ENCODE measurements around the gene IGSF21.

IGSF21 gene

DNA sequence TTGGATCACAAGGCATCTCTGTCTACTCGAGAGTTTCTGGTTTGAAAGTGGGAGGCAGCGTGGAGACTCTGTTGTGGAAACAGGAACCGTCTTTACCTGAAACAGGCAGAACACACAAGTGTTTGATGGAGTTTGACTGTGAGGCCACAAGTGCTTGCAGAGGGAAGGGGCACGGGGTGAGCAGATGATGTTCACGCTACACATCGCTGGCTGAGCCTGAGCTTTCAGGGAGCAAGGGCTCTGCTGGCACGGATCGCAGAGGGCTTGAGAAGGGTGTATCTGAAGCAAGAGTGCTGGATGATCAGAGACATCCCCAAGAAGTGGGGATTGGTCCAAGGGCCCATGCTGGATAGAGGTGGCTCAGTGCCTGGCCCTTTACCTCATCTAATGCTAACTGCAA, 59.3 kb downstream of the IGSF21 start:
- TF ChIP-seq, protein P1, sequence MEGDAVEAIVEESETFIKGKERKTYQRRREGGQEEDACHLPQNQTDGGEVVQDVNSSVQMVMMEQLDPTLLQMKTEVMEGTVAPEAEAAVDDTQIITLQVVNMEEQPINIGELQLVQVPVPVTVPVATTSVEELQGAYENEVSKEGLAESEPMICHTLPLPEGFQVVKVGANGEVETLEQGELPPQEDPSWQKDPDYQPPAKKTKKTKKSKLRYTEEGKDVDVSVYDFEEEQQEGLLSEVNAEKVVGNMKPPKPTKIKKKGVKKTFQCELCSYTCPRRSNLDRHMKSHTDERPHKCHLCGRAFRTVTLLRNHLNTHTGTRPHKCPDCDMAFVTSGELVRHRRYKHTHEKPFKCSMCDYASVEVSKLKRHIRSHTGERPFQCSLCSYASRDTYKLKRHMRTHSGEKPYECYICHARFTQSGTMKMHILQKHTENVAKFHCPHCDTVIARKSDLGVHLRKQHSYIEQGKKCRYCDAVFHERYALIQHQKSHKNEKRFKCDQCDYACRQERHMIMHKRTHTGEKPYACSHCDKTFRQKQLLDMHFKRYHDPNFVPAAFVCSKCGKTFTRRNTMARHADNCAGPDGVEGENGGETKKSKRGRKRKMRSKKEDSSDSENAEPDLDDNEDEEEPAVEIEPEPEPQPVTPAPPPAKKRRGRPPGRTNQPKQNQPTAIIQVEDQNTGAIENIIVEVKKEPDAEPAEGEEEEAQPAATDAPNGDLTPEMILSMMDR (IDR thresholded peaks at IDR 0.05; ENCODE audit: low read depth, low read length) = no peak
- H3K4me3 ChIP-seq (replicated peaks in 1 of 2; ENCODE audit: low read depth in 2 of 2, low read length in 2 of 2) = no peak overlapping the region
- no peak for DNase-seq (ENCODE audit: low read depth in 2 of 2)

GRCh38 chr1:18170444-18170843, 62.8 kb downstream of the IGSF21 start:
- H3K4me3 ChIP-seq (replicated peaks in 1 of 2; ENCODE audit: low read depth in 2 of 2, low read length in 2 of 2) = no peak overlapping the region
- TF ChIP-seq, protein P1 (IDR thresholded peaks at IDR 0.05; ENCODE audit: low read depth, low read length) = no peak
- DNase-seq (ENCODE audit: low read depth in 2 of 2) = no peak

- TF ChIP-seq, protein P1 (IDR thresholded peaks at IDR 0.05; ENCODE audit: low read depth, low read length) = no peak
- no peak overlapping the region for H3K4me3 ChIP-seq (replicated peaks in 1 of 2; ENCODE audit: low read depth in 2 of 2, low read length in 2 of 2)
- DNase-seq (ENCODE audit: low read depth in 2 of 2) = no peak
Observed at GRCh38 chr1:18174037-18174436, 66.4 kb downstream of the IGSF21 start.

DNA sequence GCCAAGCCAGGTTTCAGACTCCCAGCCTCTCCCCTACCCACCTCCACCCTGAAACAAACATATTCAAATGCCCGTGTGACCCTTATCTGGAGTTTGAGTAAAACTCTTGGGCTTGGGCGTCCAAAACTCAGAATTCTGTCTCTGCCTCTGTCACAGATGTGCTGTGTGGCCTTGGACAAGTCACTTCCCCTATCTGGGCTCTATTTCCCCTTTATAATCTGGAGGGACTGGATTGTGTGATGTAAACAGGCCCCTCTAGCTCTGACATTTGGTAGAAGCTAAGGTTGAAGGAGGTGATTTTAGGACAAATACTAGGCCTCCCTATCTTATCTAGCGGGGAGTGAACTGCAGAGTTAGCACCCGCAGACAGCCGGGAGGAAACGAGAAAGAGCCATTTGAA, 67.5 kb downstream of the IGSF21 start:
- no peak for DNase-seq (ENCODE audit: low read depth in 2 of 2)
- H3K4me3 ChIP-seq (replicated peaks in 1 of 2; ENCODE audit: low read depth in 2 of 2, low read length in 2 of 2) = no peak overlapping the region
- TF ChIP-seq, protein P1 (IDR thresholded peaks at IDR 0.05; ENCODE audit: low read depth, low read length) = no peak

DNA sequence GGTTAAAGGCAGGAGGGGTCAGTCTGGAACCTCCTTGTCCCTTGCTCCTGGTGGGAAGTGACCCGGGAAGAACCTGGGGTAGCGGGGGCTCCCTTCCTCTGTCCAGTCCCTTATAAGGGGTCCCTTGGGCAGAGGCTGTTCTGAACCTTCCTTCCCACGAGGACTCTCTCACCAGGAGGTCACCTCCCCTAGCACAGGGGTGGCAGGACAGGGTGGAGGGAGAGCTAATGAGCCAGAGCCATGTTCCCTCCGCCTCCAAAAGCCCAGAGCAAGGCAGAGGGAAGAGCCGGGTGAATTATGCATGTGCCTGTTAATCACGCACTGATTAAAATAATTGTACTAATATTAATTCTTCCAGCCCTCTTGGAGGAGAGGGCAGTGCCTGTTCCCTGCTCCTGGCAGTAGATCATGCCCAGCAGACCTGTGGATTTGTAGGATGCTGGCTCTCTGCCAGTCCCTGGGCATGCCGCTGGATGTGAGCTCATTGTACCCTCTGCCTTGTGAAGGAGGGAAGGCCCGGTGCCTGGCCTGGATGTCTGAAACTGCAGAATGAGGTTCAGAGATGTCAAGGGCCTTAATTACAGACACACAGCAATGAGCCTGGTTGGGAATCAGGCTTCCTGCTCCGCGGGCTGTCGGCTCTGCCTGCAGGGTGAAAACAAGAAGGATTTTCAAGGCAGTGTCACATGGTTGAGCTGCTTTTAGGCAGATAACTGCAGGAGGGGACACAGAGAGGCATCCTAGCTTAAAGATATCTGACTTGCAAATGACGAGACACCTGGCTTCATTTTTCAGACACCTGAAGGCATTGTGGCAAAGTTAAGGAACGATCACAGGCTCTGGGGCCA, 68.2 kb downstream of the IGSF21 start:
- H3K4me3 ChIP-seq (replicated peaks in 1 of 2; ENCODE audit: low read depth in 2 of 2, low read length in 2 of 2) = no peak overlapping the region
- no peak for DNase-seq (ENCODE audit: low read depth in 2 of 2)
- TF ChIP-seq, protein P1 (IDR thresholded peaks at IDR 0.05; ENCODE audit: low read depth, low read length) = no peak

DNA sequence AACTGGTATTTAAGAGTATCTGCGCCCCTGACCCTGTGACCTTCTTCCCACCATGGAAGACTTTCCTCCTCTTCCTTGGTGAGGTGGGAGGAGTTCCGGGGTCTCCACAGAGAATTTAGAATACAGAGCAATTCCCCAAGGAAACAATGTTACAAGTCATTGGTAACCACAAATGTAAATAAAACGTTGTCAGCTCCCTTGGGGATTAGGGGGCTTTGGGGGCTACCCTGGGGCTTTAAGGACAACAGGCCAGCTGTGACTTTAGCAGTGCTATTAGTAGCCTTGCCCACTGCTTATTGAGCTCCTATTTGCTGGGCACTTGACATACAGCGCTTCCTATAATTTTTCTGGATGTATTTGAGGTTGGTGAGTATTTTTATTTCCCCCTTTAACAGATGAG, 69.0 kb downstream of the IGSF21 start:
- DNase-seq (ENCODE audit: low read depth in 2 of 2) = no peak
- no peak overlapping the region for H3K4me3 ChIP-seq (replicated peaks in 1 of 2; ENCODE audit: low read depth in 2 of 2, low read length in 2 of 2)
- TF ChIP-seq, protein P1 (IDR thresholded peaks at IDR 0.05; ENCODE audit: low read depth, low read length) = no peak

Data from cardiac fibroblast (primary cell).